Erythroblast (primary cell): ENCODE results near the gene CEP162.

Experiments used
- GATA1 ChIP-seq: IDR thresholded peaks from 2 replicates; pipeline ENCODE4 v1.6.1; 2011; ENCODE audit warnings: low read depth, mild to moderate bottlenecking, control low read depth, low read length, moderate library complexity
- POLR2A ChIP-seq: IDR thresholded peaks from 2 replicates; pipeline ENCODE4 v1.6.1; 2011; ENCODE audit warnings: mild to moderate bottlenecking, low read length

- TF ChIP-seq POLR2A (no peak), GATA1 (no peak)
These were observed 43.7 kb upstream of the CEP162 start for GRCh38 chr6:84271061-84271716.
